Left renal pelvis (tissue), 4 donors: ENCODE data around the gene GFRAL. TPM values are rescaled to one million over a fixed set of nuclear protein-coding genes. Genes with fewer than 3 reads are reported as not detected.
"Not testable (repeated sequence)": the region's sequence is repeated elsewhere in the genome, so short reads cannot be mapped to it uniquely, and the experiment has no call there.

Experiments
- DNase-seq, 4 donors: peaks; one replicate each; pipeline ENCODE4 v3.0.0-alpha.2; 2013; ENCODE audit warnings: low read depth in 4 of 4, low spot score in 3 of 4
- polyA plus RNA-seq, 4 donors: library from polyadenylated mRNA; unstranded; fragments of 120-200 nt; gene quantifications; one replicate each; pipeline ENCODE4 v1.2.1, GENCODE V29; 2013; ENCODE audit not compliant: insufficient read length in 4 of 4

Gene GFRAL
- polyA plus RNA-seq: not detected

- DNase-seq: no peak
Measured at GRCh38 chr6:55327169-55327568, at the start of gene GFRAL. Gene GFRAL (plus strand): TSS chr6:55327469. CDS start chr6:55327555, 86 bp downstream.

- DNase-seq: no peak
Measured at GRCh38 chr6:55277646-55278045, 49.6 kb upstream of the GFRAL start.

- DNase-seq: no peak
Measured at GRCh38 chr6:55281215-55281614, 46.1 kb upstream of the GFRAL start.

GRCh38 chr6:55282115-55282514 lies 45.2 kb upstream of the GFRAL start:
- no peak for DNase-seq

GRCh38 chr6:55286824-55287223 lies 40.4 kb upstream of the GFRAL start:
- DNase-seq: no peak

- no peak for DNase-seq
Measured at GRCh38 chr6:55290736-55291135, 36.5 kb upstream of the GFRAL start.

GRCh38 chr6:55293116-55293515 lies 34.2 kb upstream of the GFRAL start:
- DNase-seq: no peak

GRCh38 chr6:55297214-55297613 lies 30.1 kb upstream of the GFRAL start:
- DNase-seq: not testable (repeated sequence)

- DNase-seq: no peak
Measured at GRCh38 chr6:55299286-55299985, 27.8 kb upstream of the GFRAL start.

- DNase-seq: no peak
Measured at GRCh38 chr6:55304747-55305146, 22.5 kb upstream of the GFRAL start.

GRCh38 chr6:55319961-55320695 lies 7.1 kb upstream of the GFRAL start:
- DNase-seq: no peak

- DNase-seq: no peak
Measured at GRCh38 chr6:55320696-55321086, 6.6 kb upstream of the GFRAL start.

- no peak for DNase-seq
Measured at GRCh38 chr6:55377150-55377549, 49.9 kb downstream of the GFRAL start.

- no peak for DNase-seq
Measured at GRCh38 chr6:55379471-55379870, 52.2 kb downstream of the GFRAL start.

GRCh38 chr6:55379895-55380294 lies 52.6 kb downstream of the GFRAL start:
- no peak for DNase-seq

GRCh38 chr6:55388211-55388610 lies 60.9 kb downstream of the GFRAL start:
- no peak for DNase-seq

GRCh38 chr6:55395871-55396270 lies 68.6 kb downstream of the GFRAL start:
- DNase-seq: no peak

GRCh38 chr6:55397986-55398385 lies 70.7 kb downstream of the GFRAL start:
- no peak for DNase-seq

- DNase-seq: no peak
Measured at GRCh38 chr6:55399351-55399750, 72.1 kb downstream of the GFRAL start.

- no peak for DNase-seq
Measured at GRCh38 chr6:55405474-55406235, 78.4 kb downstream of the GFRAL start.

- no peak for DNase-seq
Measured at GRCh38 chr6:55410674-55411073, 83.4 kb downstream of the GFRAL start.
